DMS79 (cell line): ENCODE measurements around the gene PLVAP.

Experiments used
- DNase-seq: peaks from one replicate; lab custom pipeline; 2025; lab: John Stamatoyannopoulos, UW

Gene PLVAP

GRCh38 chr19:17376935-17377600 is at the start of gene PLVAP:
Gene PLVAP, minus strand, starts transcription at chr19:17377342. Its CDS starts 54 bp downstream, at chr19:17377288.
- no peak for DNase-seq

- no peak for DNase-seq
Measured at GRCh38 chr19:17424743-17425365, 47.7 kb upstream of the PLVAP start.

- DNase-seq = no peak
Measured at GRCh38 chr19:17423429-17424208, 46.5 kb upstream of the PLVAP start.

- no peak for DNase-seq
Measured at GRCh38 chr19:17421942-17422341, 44.8 kb upstream of the PLVAP start.

- DNase-seq = no peak
Measured at GRCh38 chr19:17420475-17420924, 43.4 kb upstream of the PLVAP start.

GRCh38 chr19:17419621-17420474 is 42.7 kb upstream of the PLVAP start, which contains the start of gene MVB12A:
Gene MVB12A, plus strand, starts transcription at chr19:17420047. Its CDS starts 89 bp downstream, at chr19:17420136.
- DNase-seq = peak; percentile 98

GRCh38 chr19:17419154-17419620 is 42.0 kb upstream of the PLVAP start:
- DNase-seq = no peak

- no peak for DNase-seq
Measured at GRCh38 chr19:17418710-17419109, 41.6 kb upstream of the PLVAP start.

- DNase-seq = no peak
Measured at GRCh38 chr19:17415121-17415520, 38.0 kb upstream of the PLVAP start.

GRCh38 chr19:17414097-17414496 is 37.0 kb upstream of the PLVAP start:
- DNase-seq = no peak

GRCh38 chr19:17411801-17412200 is 34.7 kb upstream of the PLVAP start:
- no peak for DNase-seq

GRCh38 chr19:17409990-17410389 is 32.8 kb upstream of the PLVAP start:
- DNase-seq = no peak

- no peak for DNase-seq
Measured at GRCh38 chr19:17406887-17407196, 29.7 kb upstream of the PLVAP start.

GRCh38 chr19:17406046-17406886 is 29.1 kb upstream of the PLVAP start:
- no peak for DNase-seq

GRCh38 chr19:17405250-17406045 is 28.3 kb upstream of the PLVAP start, which contains the start of gene BST2:
Gene BST2, minus strand, starts transcription at chr19:17405630. Its CDS starts 55 bp downstream, at chr19:17405575.
- no peak for DNase-seq

GRCh38 chr19:17404621-17405249 is 27.6 kb upstream of the PLVAP start:
- DNase-seq = no peak

GRCh38 chr19:17404015-17404414 is 26.9 kb upstream of the PLVAP start:
- DNase-seq = no peak

- DNase-seq = no peak
Measured at GRCh38 chr19:17402982-17403855, 26.1 kb upstream of the PLVAP start.

GRCh38 chr19:17401628-17402027 is 24.5 kb upstream of the PLVAP start:
- DNase-seq = no peak
